Measurements from ENCODE around the gene CBFA2T3. TPM values are rescaled to one million over a fixed set of nuclear protein-coding genes. Genes with fewer than 3 reads are reported as not detected.

CBFA2T3 gene
- total and polyA plus RNA-seq, 2 donors (not counting 1 experiment from before 2014, with no cell fraction given), result 40.8 to 58.3 TPM

DNA sequence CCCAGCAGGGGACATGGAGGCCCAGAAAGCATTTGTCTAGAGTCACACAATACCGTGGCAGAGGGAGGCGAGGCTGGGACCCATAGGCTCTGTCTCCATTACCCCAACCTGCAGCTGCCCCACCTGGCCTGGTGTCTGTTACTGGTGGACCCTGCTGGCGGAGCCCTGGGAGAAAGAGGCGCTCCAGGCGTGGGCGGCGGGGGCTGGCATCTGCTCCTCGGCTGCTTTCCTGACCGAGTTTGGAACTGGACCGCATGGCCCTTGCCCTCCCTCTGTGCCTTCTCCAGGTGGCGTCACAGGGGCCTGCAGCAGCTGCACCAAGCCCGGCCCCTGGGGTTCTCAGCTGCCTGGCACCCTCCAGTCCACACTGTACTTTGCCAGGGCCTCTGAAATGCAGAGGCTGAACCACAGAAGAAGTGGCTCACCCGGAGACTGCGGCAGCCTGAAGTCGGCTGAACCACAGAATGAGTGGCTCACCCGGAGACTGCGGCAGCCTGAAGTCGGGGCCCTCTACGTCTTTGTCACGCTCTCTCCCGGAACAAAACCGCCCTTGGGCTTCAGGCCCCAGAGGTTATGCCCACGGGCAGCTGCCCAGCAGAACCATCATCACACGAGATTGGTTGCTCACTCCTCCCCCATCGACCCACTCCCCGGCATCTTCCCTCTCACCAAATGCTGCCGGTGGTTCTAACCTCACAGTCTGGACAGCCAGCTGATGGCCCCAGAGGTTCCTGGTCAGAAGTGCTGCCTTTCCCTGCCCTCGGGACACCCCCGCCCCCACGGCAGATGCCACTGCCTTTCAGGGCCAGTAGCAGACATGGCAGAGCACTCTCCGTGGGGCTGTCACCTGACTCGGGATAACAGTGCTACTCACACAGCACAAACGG lies 20.2 kb downstream of the CBFA2T3 start:
- POLR2A ChIA-PET, result interaction anchor here (0.6 kb wide), 2 partner anchors 152 to 184 kb away, joined by 3 to 4 read pairs; no protein-coding TSS in a partner anchor
- H3K27ac Mint-ChIP-seq, result peak overlapping the region; percentile 51
- intact Hi-C loops (cut with micrococcal nuclease), result no loop called here
- Histone ChIP-seq H3K9me3 (ENCODE audit: control extremely low read depth in 1 of 3, control insufficient read depth in 2 of 3, insufficient read depth in 1 of 3, low read length in 2 of 3) (peaks cover 0 to 9% (median 0%) of the 10 kb centered on the region in 3 donors), H3K9ac (ENCODE audit: low read length) (no peak overlapping the region), H3K4me3 (ENCODE audit: control extremely low read depth in 1 of 5, extremely low read depth in 1 of 5, insufficient read depth in 1 of 5, low read depth in 2 of 5, low read length in 4 of 5) (no peak overlapping the region), H3K4me2 (replicated peaks; ENCODE audit: low read depth, low read length, poor library complexity, severe bottlenecking) (peak overlapping the region; percentile 61), H3K4me1 (ENCODE audit: control insufficient read depth in 2 of 2, insufficient read depth in 2 of 2, low read length in 2 of 2) (peaks cover 26 to 39% of the 10 kb centered on the region in 2 donors), H2AFZ (ENCODE audit: insufficient read depth, low read depth, low read length, poor library complexity, severe bottlenecking) (no peak overlapping the region), H4K20me1 (ENCODE audit: control insufficient read depth, insufficient read depth, low read length, poor library complexity, severe bottlenecking) (peaks cover 78% of the 10 kb centered on the region), H3K27ac (ENCODE audit: low read length in 2 of 2) (peak overlapping the region in 1 of 2 donors; percentile 56), H3K79me2 (ENCODE audit: control insufficient read depth, insufficient read depth, low read length) (peaks cover 78% of the 10 kb centered on the region), H3K27me3 (replicated peaks in 1 of 4; ENCODE audit: control extremely low read depth in 1 of 4, control insufficient read depth in 3 of 4, insufficient read depth in 4 of 4, low read length in 3 of 4) (no peaks in the 10 kb centered on the region), H3K36me3 (replicated peaks in 1 of 2; ENCODE audit: control extremely low read depth in 1 of 2, control insufficient read depth in 1 of 2, extremely low read depth in 1 of 2, insufficient read depth in 2 of 2, low read length in 1 of 2) (peaks cover 0 to 10% of the 10 kb centered on the region in 2 experiments)
- CTCF ChIA-PET, result interaction anchor here (1.5 to 1.8 kb wide), 2 partner anchors 11 to 13 kb away, joined by 3 to 4 read pairs; no protein-coding TSS in a partner anchor
- TF ChIP-seq EZH2 (IDR thresholded peaks at IDR 0.05; ENCODE audit: borderline replicate concordance, insufficient read depth, low read depth, low read length, poor library complexity, severe bottlenecking), result no peak
- TF ChIP-seq, protein P1, sequence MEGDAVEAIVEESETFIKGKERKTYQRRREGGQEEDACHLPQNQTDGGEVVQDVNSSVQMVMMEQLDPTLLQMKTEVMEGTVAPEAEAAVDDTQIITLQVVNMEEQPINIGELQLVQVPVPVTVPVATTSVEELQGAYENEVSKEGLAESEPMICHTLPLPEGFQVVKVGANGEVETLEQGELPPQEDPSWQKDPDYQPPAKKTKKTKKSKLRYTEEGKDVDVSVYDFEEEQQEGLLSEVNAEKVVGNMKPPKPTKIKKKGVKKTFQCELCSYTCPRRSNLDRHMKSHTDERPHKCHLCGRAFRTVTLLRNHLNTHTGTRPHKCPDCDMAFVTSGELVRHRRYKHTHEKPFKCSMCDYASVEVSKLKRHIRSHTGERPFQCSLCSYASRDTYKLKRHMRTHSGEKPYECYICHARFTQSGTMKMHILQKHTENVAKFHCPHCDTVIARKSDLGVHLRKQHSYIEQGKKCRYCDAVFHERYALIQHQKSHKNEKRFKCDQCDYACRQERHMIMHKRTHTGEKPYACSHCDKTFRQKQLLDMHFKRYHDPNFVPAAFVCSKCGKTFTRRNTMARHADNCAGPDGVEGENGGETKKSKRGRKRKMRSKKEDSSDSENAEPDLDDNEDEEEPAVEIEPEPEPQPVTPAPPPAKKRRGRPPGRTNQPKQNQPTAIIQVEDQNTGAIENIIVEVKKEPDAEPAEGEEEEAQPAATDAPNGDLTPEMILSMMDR (IDR thresholded peaks at IDR 0.05), result no peak
- no peaks in the 10 kb centered on the region for H3K9me3 Mint-ChIP-seq (ENCODE audit: insufficient read depth)
- 83% methylated on average over 33 of the region's 33 CpGs for WGBS (ENCODE audit: insufficient coverage)
- peaks cover 38% of the 10 kb centered on the region for H3K4me1 Mint-ChIP-seq
- ATAC-seq (ENCODE audit: low read depth), result no peak
- DNase-seq, result no peak
- no peak overlapping the region for H3K4me3 Mint-ChIP-seq
- no peaks in the 10 kb centered on the region for H3K27me3 Mint-ChIP-seq

DNA sequence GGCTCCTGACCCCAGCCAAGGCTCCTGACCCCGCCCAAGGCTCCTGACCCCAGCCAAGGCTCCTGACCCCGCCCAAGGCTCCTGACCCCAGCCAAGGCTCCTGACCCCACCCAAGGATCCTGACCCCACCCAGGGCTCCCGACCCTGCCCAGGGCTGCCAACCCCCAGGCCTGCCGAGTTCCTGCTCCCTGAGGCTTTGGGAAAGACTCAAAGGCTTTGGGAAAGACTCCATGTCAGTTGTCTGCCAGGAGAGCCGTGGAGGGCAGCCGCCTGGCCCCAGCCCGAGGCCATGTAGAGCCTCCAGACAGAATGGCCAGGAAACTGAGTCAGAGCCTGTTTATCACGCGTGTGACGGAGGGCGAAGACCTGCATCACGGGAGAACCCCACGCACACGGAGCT lies 21.1 kb downstream of the CBFA2T3 start:
- no peaks in the 10 kb centered on the region for H3K27me3 ChIP-seq (replicated peaks in 1 of 4; ENCODE audit: control extremely low read depth in 1 of 4, control insufficient read depth in 3 of 4, insufficient read depth in 4 of 4, low read length in 3 of 4)
- H3K9me3 ChIP-seq (ENCODE audit: control extremely low read depth in 1 of 3, control insufficient read depth in 2 of 3, insufficient read depth in 1 of 3, low read length in 2 of 3), result peaks cover 0 to 6% (median 0%) of the 10 kb centered on the region in 3 donors
- Mint-ChIP-seq H3K9me3 (ENCODE audit: insufficient read depth) (no peaks in the 10 kb centered on the region), H3K4me3 (no peak overlapping the region), H3K4me1 (peaks cover 38% of the 10 kb centered on the region), H3K27me3 (no peaks in the 10 kb centered on the region), H3K27ac (no peak overlapping the region)
- CTCF ChIA-PET, result no interaction called here
- no peak overlapping the region for H3K4me3 ChIP-seq (ENCODE audit: control extremely low read depth in 1 of 5, extremely low read depth in 1 of 5, insufficient read depth in 1 of 5, low read depth in 2 of 5, low read length in 4 of 5)
- H4K20me1 ChIP-seq (ENCODE audit: control insufficient read depth, insufficient read depth, low read length, poor library complexity, severe bottlenecking), result peaks cover 83% of the 10 kb centered on the region
- H3K79me2 ChIP-seq (ENCODE audit: control insufficient read depth, insufficient read depth, low read length), result peaks cover 69% of the 10 kb centered on the region
- peak overlapping the region in 1 of 2 donors; percentile 56 for H3K27ac ChIP-seq (ENCODE audit: low read length in 2 of 2)
- peaks cover 0 to 10% of the 10 kb centered on the region in 2 experiments for H3K36me3 ChIP-seq (replicated peaks in 1 of 2; ENCODE audit: control extremely low read depth in 1 of 2, control insufficient read depth in 1 of 2, extremely low read depth in 1 of 2, insufficient read depth in 2 of 2, low read length in 1 of 2)
- peaks cover 26 to 39% of the 10 kb centered on the region in 2 donors for H3K4me1 ChIP-seq (ENCODE audit: control insufficient read depth in 2 of 2, insufficient read depth in 2 of 2, low read length in 2 of 2)
- peak overlapping the region; percentile 17 for H3K4me2 ChIP-seq (replicated peaks; ENCODE audit: low read depth, low read length, poor library complexity, severe bottlenecking)
- no peak for ATAC-seq (ENCODE audit: low read depth)
- DNase-seq, result no peak
- POLR2A ChIA-PET, result no interaction called here
- TF ChIP-seq, protein P1 (IDR thresholded peaks at IDR 0.05), result no peak
- TF ChIP-seq EZH2 (IDR thresholded peaks at IDR 0.05; ENCODE audit: borderline replicate concordance, insufficient read depth, low read depth, low read length, poor library complexity, severe bottlenecking), result no peak
- H2AFZ ChIP-seq (ENCODE audit: insufficient read depth, low read depth, low read length, poor library complexity, severe bottlenecking), result no peak overlapping the region
- WGBS (ENCODE audit: insufficient coverage), result 97% methylated on average over 13 of the region's 14 CpGs
- no peak overlapping the region for H3K9ac ChIP-seq (ENCODE audit: low read length)
- intact Hi-C loops (cut with micrococcal nuclease), result no loop called here

All from B cell (primary cell).